ENCODE data around the gene CACNA1A. TPM values are rescaled to one million over a fixed set of nuclear protein-coding genes. Genes with fewer than 3 reads are reported as not detected.
A peak's percentile ranks its signal among the peaks of the same experiment; 100 is the strongest.
"Not testable (repeated sequence)": the region's sequence is repeated elsewhere in the genome, so short reads cannot be mapped to it uniquely, and the experiment has no call there.

Gene CACNA1A
- total RNA-seq, 1 experiment from 2014 or later: 0.85 TPM

DNA sequence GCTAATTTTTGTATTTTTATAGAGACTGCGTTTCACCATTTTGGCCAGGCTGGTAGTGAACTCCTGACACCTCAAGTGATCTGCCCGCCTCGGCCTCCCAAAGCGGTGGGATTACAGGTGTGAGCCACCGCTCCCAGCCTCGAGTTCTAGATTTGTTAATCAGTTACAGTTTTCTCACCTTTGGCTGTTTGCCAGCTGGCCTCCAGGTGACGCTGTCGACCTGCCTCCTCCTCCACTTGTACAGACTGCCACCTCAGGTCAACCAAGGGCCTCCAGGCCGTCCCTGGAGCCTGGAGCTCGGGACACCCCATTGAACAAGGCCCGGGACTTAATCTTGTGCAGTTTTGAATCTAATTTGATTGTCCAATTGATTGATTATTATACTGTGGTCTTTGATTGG is 310.6 kb downstream of the CACNA1A start:
- CTCF ChIA-PET: no interaction called here
- no peaks in the 10 kb centered on the region for H3K27me3 Mint-ChIP-seq (ENCODE audit: unreplicated experiment)
- peaks cover 11% of the 10 kb centered on the region for H3K4me1 Mint-ChIP-seq (ENCODE audit: low read depth, unreplicated experiment)
- peak overlapping the region; percentile 47 for H3K27ac Mint-ChIP-seq (ENCODE audit: unreplicated experiment)
- no peaks in the 10 kb centered on the region for H3K9me3 Mint-ChIP-seq (ENCODE audit: low read depth, unreplicated experiment)
- intact Hi-C loops (cut with micrococcal nuclease; ENCODE audit: unreplicated experiment): loop anchor here (1.0 kb wide), 1 partner anchor 67 kb away; no protein-coding TSS in a partner anchor
- H3K4me3 Mint-ChIP-seq (ENCODE audit: low read depth, unreplicated experiment): peak overlapping the region; percentile 26
- BruUV-seq (replicated peaks): no TSS peak
- DNase-seq: peak; percentile 64
- TF ChIP-seq, protein P1, sequence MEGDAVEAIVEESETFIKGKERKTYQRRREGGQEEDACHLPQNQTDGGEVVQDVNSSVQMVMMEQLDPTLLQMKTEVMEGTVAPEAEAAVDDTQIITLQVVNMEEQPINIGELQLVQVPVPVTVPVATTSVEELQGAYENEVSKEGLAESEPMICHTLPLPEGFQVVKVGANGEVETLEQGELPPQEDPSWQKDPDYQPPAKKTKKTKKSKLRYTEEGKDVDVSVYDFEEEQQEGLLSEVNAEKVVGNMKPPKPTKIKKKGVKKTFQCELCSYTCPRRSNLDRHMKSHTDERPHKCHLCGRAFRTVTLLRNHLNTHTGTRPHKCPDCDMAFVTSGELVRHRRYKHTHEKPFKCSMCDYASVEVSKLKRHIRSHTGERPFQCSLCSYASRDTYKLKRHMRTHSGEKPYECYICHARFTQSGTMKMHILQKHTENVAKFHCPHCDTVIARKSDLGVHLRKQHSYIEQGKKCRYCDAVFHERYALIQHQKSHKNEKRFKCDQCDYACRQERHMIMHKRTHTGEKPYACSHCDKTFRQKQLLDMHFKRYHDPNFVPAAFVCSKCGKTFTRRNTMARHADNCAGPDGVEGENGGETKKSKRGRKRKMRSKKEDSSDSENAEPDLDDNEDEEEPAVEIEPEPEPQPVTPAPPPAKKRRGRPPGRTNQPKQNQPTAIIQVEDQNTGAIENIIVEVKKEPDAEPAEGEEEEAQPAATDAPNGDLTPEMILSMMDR (IDR thresholded peaks at IDR 0.05; ENCODE audit: unreplicated experiment): no peak
- H3K36me3 Mint-ChIP-seq (ENCODE audit: insufficient read depth, unreplicated experiment): peaks cover 9% of the 10 kb centered on the region

DNA sequence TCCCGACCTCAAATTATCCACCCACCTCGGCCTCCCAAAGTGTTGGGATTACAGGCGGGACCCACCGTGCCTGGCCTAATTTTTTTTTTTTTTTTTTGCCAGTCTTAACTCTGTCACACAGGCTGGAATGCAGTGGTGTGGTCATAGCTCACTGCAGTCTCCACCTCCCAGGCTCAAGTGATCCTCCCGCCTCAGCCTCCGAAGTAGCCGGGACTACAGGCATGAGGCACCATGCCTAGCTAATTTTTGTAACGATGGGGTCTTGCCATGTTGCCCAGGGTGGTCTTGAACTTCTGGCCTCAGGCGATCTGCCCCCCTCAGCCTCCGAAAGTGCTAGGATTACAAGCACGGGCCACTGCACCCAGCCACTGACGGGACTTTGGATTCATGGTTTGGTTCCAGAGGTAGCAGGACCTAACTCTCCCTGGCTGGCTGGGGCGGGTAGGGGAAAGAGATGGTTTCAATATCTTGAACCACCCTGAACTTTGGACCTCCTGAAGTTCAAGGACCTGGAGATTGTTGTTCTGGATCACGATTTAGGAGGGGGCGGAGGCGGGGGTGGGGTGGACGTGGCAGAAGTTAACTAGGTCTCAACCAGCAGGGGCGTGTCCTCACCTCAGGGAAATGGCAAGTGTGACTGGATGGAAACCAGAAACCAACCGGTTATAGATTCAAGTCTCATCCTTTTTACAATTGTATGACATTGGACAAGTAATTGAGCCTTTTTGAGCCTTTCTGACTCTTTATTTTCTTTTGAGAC is 315.3 kb downstream of the CACNA1A start:
- TF ChIP-seq, protein P1 (IDR thresholded peaks at IDR 0.05; ENCODE audit: unreplicated experiment): no peak
- BruUV-seq (replicated peaks): no TSS peak
- H3K4me1 Mint-ChIP-seq (ENCODE audit: low read depth, unreplicated experiment): peaks cover 7% of the 10 kb centered on the region
- no peak for DNase-seq
- no peaks in the 10 kb centered on the region for H3K9me3 Mint-ChIP-seq (ENCODE audit: low read depth, unreplicated experiment)
- H3K27me3 Mint-ChIP-seq (ENCODE audit: unreplicated experiment): no peaks in the 10 kb centered on the region
- peaks cover 6% of the 10 kb centered on the region for H3K36me3 Mint-ChIP-seq (ENCODE audit: insufficient read depth, unreplicated experiment)
- no peak overlapping the region for H3K27ac Mint-ChIP-seq (ENCODE audit: unreplicated experiment)
- no peak overlapping the region for H3K4me3 Mint-ChIP-seq (ENCODE audit: low read depth, unreplicated experiment)
- intact Hi-C loops (cut with micrococcal nuclease; ENCODE audit: unreplicated experiment): no loop called here
- CTCF ChIA-PET: interaction anchor here (0.7 kb wide), 1 partner anchor 239 kb away, joined by 3 read pairs; no protein-coding TSS in a partner anchor

DNA sequence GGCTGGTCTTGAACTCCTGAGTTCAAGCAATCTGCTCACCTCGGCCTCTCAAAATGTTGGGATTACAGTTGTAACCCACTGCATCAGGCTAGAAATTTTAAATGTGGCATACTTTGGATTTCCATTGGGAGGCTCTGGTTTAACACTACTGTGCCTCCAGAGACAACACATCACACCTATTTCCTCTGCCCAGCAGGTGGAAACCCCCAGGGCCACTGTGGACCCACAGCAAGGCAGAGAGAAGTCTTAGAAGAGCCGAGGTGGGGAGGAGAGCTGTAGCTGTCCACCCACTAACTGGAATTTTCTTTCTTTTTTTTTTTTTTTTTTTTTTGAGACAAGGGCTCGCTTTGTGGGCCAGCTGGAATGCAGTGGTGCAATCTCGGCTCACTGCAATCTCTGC is 316.7 kb downstream of the CACNA1A start:
- Mint-ChIP-seq H3K4me1 (ENCODE audit: low read depth, unreplicated experiment) (no peaks in the 10 kb centered on the region), H3K36me3 (ENCODE audit: insufficient read depth, unreplicated experiment) (no peaks in the 10 kb centered on the region), H3K27me3 (ENCODE audit: unreplicated experiment) (no peaks in the 10 kb centered on the region), H3K4me3 (ENCODE audit: low read depth, unreplicated experiment) (no peak overlapping the region), H3K27ac (ENCODE audit: unreplicated experiment) (no peak overlapping the region), H3K9me3 (ENCODE audit: low read depth, unreplicated experiment) (no peaks in the 10 kb centered on the region)
- TF ChIP-seq, protein P1 (IDR thresholded peaks at IDR 0.05; ENCODE audit: unreplicated experiment): no peak
- intact Hi-C loops (cut with micrococcal nuclease; ENCODE audit: unreplicated experiment): no loop called here
- BruUV-seq (replicated peaks): no TSS peak
- no peak for DNase-seq
- CTCF ChIA-PET: no interaction called here

DNA sequence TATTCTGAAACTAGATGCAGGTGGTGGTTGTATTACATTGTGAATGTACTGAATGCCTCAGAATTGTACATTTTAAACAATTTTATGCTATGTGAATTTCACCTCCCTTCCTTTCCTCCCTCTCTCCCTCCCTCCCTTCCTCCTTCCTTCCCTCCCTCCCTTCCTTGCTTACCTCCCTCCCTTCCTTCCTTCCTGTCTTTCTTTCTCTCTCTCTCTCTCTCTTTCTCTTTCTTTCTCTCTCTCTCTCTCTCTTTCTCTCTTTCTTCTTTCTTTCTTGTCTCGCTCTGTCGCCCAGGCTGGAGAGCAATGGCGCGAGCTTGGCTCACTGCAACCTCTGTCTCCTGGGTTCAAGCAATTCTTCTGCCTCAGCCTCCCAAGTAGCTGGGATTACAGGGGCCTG is 318.9 kb downstream of the CACNA1A start:
- BruUV-seq (replicated peaks): no TSS peak
- intact Hi-C loops (cut with micrococcal nuclease; ENCODE audit: unreplicated experiment): no loop called here
- H3K9me3 Mint-ChIP-seq (ENCODE audit: low read depth, unreplicated experiment): no peaks in the 10 kb centered on the region
- no peaks in the 10 kb centered on the region for H3K4me1 Mint-ChIP-seq (ENCODE audit: low read depth, unreplicated experiment)
- H3K4me3 Mint-ChIP-seq (ENCODE audit: low read depth, unreplicated experiment): no peak overlapping the region
- H3K36me3 Mint-ChIP-seq (ENCODE audit: insufficient read depth, unreplicated experiment): no peaks in the 10 kb centered on the region
- DNase-seq: no peak
- H3K27me3 Mint-ChIP-seq (ENCODE audit: unreplicated experiment): no peaks in the 10 kb centered on the region
- CTCF ChIA-PET: interaction anchor here (0.7 kb wide), 1 partner anchor 210 kb away, joined by 3 read pairs; no protein-coding TSS in a partner anchor
- no peak overlapping the region for H3K27ac Mint-ChIP-seq (ENCODE audit: unreplicated experiment)
- TF ChIP-seq, protein P1 (IDR thresholded peaks at IDR 0.05; ENCODE audit: unreplicated experiment): no peak

DNA sequence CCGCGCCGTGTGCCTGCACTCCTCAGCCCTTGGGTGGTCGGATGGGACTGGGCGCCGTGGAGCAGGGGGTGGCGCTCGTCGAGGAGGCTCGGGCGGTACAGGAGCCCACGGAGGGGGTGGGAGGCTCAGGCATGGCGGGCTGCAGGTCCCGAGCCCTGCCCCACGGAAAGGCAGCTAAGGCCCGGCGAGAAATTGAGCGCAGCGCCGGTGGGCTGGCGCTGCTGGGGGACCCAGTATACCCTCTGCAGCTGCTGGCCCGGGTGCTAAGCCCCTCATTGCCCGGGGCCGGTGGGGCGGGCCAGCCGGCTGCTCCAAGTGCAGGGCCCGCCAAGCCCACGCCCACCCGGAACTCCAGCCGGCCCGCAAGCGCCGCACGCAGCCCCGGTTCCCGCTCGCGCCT is 319.6 kb downstream of the CACNA1A start:
- H3K4me3 Mint-ChIP-seq (ENCODE audit: low read depth, unreplicated experiment); H3K27me3 Mint-ChIP-seq (ENCODE audit: unreplicated experiment); CTCF ChIA-PET; H3K36me3 Mint-ChIP-seq (ENCODE audit: insufficient read depth, unreplicated experiment); DNase-seq; H3K27ac Mint-ChIP-seq (ENCODE audit: unreplicated experiment); intact Hi-C loops (cut with micrococcal nuclease; ENCODE audit: unreplicated experiment); H3K4me1 Mint-ChIP-seq (ENCODE audit: low read depth, unreplicated experiment); H3K9me3 Mint-ChIP-seq (ENCODE audit: low read depth, unreplicated experiment); BruUV-seq (replicated peaks): not testable (repeated sequence)

DNA sequence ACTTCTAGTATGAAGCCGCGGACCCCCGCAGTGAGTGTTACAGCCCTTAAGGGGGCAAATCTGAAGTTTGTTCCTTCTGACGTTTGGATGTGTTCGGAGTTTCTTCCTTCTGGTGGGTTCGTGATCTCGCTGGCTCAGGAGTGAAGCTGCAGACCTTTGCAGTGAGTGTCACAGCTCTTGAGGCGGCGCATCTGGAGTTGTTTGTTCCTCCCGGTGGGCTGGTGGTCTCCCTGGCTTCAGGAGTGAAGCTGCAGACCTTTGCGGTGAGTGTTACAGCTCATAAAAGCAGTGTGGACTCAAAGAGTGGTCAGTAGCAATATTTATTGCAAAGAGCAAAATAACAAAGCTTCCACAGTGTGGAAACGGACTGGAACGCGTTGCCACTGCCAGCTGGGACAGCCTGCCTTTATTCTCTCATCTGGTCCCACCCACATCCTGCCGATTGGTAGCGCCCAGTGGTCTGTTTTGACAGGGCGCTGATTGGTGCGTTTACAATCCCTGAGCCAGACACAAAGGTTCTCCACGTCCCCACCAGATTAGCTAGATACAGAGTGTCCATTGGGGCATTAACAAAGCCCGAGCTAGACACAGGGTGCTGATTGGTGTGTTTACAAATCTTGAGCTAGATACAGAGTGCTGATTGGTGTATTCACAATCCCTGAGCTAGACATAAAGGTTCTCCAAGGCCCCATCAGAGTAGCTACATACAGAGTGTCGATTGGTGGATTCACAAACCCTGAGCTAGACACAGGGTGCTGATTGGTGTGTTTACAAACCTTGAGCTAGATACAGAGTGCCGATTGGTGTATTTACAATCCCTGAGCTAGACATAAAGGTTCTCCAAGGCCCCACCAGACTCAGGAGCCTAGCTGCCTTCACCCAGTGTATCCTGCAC is 320.3 kb downstream of the CACNA1A start:
- H3K4me1 Mint-ChIP-seq (ENCODE audit: low read depth, unreplicated experiment); H3K4me3 Mint-ChIP-seq (ENCODE audit: low read depth, unreplicated experiment); H3K36me3 Mint-ChIP-seq (ENCODE audit: insufficient read depth, unreplicated experiment); intact Hi-C loops (cut with micrococcal nuclease; ENCODE audit: unreplicated experiment); H3K9me3 Mint-ChIP-seq (ENCODE audit: low read depth, unreplicated experiment); H3K27ac Mint-ChIP-seq (ENCODE audit: unreplicated experiment); H3K27me3 Mint-ChIP-seq (ENCODE audit: unreplicated experiment); DNase-seq; CTCF ChIA-PET; BruUV-seq (replicated peaks): not testable (repeated sequence)
